Right forelimb (tissue), 1 donor: ENCODE results near the gene CLDN14.

Experiments used
- DNase-seq: peaks from one replicate; pipeline ENCODE4 v3.0.0-alpha.2; 2018

Gene CLDN14

GRCh38 chr21:36479415-36480402, at the start of gene CLDN14:
TSS of gene CLDN14 (minus strand) at chr21:36480122. CDS start at chr21:36461695, 18,427 bp downstream.
- no peak for DNase-seq

GRCh38 chr21:36528716-36529115, 48.8 kb upstream of the CLDN14 start:
- DNase-seq: no peak

DNA sequence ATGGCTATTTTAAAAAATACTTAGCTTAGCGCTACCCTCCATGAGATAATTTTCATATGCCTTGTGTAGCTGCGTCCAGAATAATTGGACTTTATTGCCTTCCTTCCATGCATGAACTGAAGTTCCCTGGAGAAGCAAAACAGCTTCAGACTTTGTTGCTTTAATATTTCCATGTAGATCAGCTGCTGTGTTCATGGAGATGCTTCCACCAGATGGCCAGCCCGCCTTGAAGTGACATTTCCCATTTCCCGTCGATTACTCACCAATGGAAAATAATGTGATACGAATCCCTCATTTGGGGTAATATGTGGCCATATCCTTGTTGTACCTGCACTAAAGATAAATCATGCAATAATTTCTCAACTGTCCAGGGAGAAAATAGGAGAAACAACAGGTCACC, 47.4 kb upstream of the CLDN14 start:
- no peak for DNase-seq

- no peak for DNase-seq
Measured at GRCh38 chr21:36526104-36526503, 46.2 kb upstream of the CLDN14 start.

DNA sequence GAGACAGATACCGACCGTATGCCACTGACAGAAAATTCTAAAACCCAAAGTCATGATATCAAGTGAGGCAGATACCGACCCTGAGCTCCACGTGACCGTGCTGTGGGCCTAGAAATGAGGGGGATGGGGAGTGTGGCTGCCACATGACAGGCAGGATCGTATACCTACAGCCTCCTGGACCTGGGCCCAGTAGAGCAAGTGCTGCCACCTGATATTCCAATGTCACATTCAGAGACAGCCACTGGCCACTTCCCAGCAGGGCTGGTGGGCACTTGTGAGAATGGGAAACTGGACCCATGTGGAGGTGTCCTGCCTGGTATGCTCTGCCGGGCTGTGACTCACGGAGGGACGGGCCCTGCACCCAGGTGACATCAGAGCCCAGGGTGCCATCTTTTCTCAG, 44.6 kb upstream of the CLDN14 start:
- DNase-seq: no peak

- no peak for DNase-seq
Measured at GRCh38 chr21:36522219-36522808, 42.4 kb upstream of the CLDN14 start.

DNA sequence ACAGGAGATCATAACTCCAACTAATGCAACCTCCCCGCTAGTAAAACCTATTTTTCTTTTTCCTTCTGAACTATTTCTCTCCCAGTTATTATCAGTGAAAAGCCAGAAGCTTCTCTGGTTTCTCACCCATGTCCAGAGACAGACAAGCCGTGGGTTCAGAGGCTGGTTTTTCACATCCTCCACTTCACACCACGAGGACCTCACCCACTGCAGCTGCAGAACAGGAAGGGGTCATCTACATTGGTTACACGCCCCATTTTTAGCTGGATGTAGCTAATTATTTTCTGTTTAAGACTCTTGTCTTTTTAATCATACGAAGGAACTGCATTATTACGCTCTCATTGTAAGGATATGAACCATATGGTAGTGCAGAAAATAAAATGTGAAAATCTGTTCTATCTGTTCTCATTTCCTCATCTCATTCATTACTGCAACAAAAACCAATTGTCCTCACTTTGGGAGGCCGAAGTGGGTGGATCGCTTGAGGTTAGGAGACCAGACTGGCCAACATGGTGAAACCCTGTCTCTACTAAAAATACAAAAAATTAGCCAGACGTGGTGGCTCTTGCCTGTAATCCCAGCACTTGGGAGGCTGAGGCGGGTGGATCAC, 39.1 kb upstream of the CLDN14 start:
- DNase-seq: no peak

GRCh38 chr21:36517366-36518075, 37.6 kb upstream of the CLDN14 start:
- no peak for DNase-seq

DNA sequence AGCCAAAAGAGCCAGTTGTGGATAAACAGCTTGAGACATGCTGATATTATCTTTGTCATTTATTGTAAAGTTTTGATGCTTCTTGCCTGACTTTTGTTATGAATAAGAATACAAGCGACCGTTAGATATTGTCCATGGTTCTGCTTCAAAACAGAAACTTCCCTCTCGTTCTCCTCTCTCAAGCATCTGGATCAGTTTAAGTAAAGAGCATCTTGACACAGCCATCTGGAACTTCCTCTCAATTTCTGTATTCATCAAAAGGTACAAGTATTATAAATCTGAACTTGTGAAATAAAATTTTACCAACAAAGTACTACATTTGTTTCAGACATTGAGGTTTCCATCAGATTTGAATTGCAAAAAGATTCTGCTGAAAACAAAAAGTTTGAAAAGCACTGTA, 36.4 kb upstream of the CLDN14 start:
- DNase-seq: no peak

DNA sequence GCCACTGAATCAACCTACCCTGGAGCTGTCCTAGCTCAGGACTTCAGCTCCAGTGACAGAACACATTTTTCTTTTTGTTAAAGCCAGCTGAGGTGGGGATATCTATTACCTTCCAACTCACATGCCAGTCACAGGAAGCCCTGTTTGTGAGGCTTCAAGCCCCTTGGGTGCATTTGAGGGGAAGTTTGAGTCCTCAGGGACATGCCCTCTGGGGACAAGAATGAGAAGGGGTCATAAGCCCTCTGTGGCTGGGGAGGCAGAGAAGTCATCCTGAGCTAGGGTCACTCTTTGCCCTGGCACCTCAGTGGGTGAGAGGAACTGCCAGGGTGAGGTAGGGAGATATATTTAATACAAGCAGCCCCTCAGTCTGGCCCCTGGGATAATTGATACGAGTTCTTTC, 33.5 kb upstream of the CLDN14 start:
- no peak for DNase-seq

DNA sequence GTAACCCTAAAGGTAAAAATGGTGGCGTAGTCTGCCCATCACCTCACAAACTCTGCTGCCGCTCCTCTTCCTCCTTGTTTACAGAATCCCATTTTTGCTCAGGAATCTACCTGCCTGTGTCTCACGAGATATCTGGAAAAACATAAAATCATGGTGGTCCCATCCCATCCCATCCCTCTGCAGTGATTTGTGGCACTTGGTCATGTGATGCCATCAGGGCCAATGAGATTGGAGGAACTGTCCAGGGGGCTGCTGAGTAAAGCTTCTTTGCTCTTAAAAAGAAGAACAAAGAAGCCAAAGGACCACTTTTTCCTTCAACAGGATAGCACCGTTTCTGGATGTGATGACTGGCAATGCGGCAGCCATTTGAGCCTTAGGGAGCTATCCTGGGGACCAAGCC, 33.0 kb upstream of the CLDN14 start:
- no peak for DNase-seq

GRCh38 chr21:36511484-36512220, 31.7 kb upstream of the CLDN14 start:
- no peak for DNase-seq

GRCh38 chr21:36510911-36511310, 31.0 kb upstream of the CLDN14 start:
- no peak for DNase-seq

GRCh38 chr21:36509973-36510664, 30.2 kb upstream of the CLDN14 start:
- DNase-seq: no peak

GRCh38 chr21:36508948-36509347, 29.0 kb upstream of the CLDN14 start:
- DNase-seq: no peak

GRCh38 chr21:36507397-36508018, 27.6 kb upstream of the CLDN14 start:
- DNase-seq: no peak

GRCh38 chr21:36506482-36506881, 26.6 kb upstream of the CLDN14 start:
- DNase-seq: no peak

DNA sequence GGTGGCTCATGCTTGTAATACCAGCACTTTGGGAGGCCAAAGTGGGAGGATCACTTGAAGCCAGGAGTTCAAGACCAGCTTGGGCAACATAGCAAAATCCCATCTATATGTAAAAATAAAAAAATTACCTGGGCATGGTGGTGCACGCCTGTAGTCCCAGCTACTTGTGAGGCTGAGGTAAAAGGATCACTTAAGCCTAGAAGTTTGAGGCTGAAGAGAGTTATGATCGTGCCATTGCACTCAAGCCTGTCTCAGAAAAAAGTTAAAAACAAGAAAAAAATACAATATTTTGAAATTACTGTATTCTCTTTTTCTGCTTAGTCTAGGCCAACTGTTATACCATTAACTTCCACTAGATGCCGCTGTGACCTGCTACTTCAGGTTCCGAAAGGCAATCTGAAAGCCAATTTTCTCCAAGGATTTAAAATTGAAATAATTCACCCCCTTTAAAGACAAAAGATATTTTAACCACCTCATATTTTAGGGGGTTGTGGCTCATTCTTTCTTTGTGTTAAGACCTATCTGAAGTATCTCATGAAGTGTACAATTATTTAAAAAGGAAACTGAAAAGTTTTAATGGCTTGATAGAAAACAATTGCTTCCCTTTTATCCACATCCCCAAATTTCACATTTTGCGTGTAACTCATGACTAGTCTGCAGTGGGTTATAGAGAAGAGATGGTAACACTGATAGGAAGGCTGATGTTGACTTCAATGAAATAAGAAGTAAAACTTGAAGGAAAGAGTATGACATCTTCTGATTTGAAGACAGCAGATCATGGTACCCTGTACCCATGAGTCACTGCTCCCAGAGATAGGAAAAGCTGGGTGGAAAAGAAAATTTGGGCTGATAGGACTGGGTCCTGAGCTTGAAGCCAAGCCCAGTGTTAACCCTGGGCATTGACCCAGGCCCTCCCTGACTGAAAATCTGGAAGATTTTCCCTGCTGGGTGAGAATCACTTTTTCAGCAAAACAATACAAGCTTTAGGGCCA, 24.4 kb upstream of the CLDN14 start:
- DNase-seq: no peak

- DNase-seq: no peak
Measured at GRCh38 chr21:36502365-36502764, 22.4 kb upstream of the CLDN14 start.

DNA sequence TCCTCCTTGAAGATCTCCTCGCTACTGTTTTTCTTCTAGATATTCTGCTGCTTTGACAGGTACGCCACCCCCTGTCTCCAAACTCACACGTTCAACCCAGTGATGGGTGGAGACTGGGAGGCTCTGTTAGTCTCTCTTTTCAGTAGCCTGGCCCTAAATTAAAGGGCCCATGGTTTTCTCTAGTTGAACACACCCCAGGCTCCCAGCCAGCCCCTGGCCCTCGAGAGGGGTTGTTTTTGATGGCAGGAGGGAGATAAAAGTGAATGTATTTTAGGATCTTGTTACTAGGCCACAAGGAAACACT, 21.6 kb upstream of the CLDN14 start:
- DNase-seq: no peak
